GM19324 (cell line): ENCODE data around the gene ZNF83.
"Not testable (repeated sequence)": the region's sequence is repeated elsewhere in the genome, so short reads cannot be mapped to it uniquely, and the experiment has no call there.

ENCODE experiments used
- ATAC-seq: cut with Tn5 transposase; IDR thresholded peaks from one replicate; pipeline ENCODE4 v1.9.1; 2021; ENCODE audit warnings: mild to moderate bottlenecking, moderate library complexity; ENCODE audit not compliant: unreplicated experiment, low FRiP score

The ZNF83 gene

GRCh38 chr19:52646571-52647217 is 8.5 kb upstream of the ZNF83 start:
- no peak for ATAC-seq

- no peak for ATAC-seq
Observed at GRCh38 chr19:52640916-52641315, 2.8 kb upstream of the ZNF83 start.

- ATAC-seq = no peak
Observed at GRCh38 chr19:52639996-52640395, 1.8 kb upstream of the ZNF83 start.

- ATAC-seq = no peak
Observed at GRCh38 chr19:52638601-52639000, 446 bp upstream of the ZNF83 start.

GRCh38 chr19:52635786-52636570 is 2.2 kb downstream of the ZNF83 start:
- ATAC-seq = no peak

GRCh38 chr19:52627441-52627840 is 10.7 kb downstream of the ZNF83 start:
- ATAC-seq = not testable (repeated sequence)

GRCh38 chr19:52626915-52627314 is 11.2 kb downstream of the ZNF83 start:
- ATAC-seq = no peak

GRCh38 chr19:52622261-52622660 is 15.9 kb downstream of the ZNF83 start:
- no peak for ATAC-seq

- ATAC-seq = no peak
Observed at GRCh38 chr19:52621376-52621775, 16.8 kb downstream of the ZNF83 start.

GRCh38 chr19:52613299-52613906 is 24.8 kb downstream of the ZNF83 start:
- no peak for ATAC-seq

GRCh38 chr19:52603558-52604207 is 34.5 kb downstream of the ZNF83 start:
- ATAC-seq = no peak

GRCh38 chr19:52602941-52603340 is 35.2 kb downstream of the ZNF83 start:
- ATAC-seq = no peak

GRCh38 chr19:52601974-52602366 is 36.2 kb downstream of the ZNF83 start:
- ATAC-seq = not testable (repeated sequence)

- peak; percentile 76 for ATAC-seq
Observed at GRCh38 chr19:52601025-52601973, 36.9 kb downstream of the ZNF83 start.

GRCh38 chr19:52600639-52601024 is 37.5 kb downstream of the ZNF83 start:
- no peak for ATAC-seq

- ATAC-seq = no peak
Observed at GRCh38 chr19:52599241-52599640, 38.9 kb downstream of the ZNF83 start.

GRCh38 chr19:52593441-52593840 is 44.7 kb downstream of the ZNF83 start:
- ATAC-seq = not testable (repeated sequence)

- ATAC-seq = no peak
Observed at GRCh38 chr19:52592301-52592700, 45.9 kb downstream of the ZNF83 start.

- no peak for ATAC-seq
Observed at GRCh38 chr19:52590728-52591127, 47.4 kb downstream of the ZNF83 start.

- no peak for ATAC-seq
Observed at GRCh38 chr19:52585604-52586003, 52.6 kb downstream of the ZNF83 start.
